HTR-8/SVneo (cell line): ENCODE measurements around the gene PRR13.
"Not testable (repeated sequence)": the region's sequence is repeated elsewhere in the genome, so short reads cannot be mapped to it uniquely, and the experiment has no call there.

Experiments
- DNase-seq: peaks from one replicate; pipeline ENCODE4 v3.0.0; 2011; ENCODE audit warnings: low spot score, mixed read lengths; ENCODE audit not compliant: insufficient read length
- FAIRE-seq: peaks from 2 replicates; lab custom pipeline; 2011; peaks lifted over from hg19 to GRCh38; lab: Jason Lieb, UNC

The PRR13 gene

GRCh38 chr12:53431187-53431586 is 10.3 kb upstream of the PRR13 start:
- DNase-seq = no peak
- no peak for FAIRE-seq

GRCh38 chr12:53435326-53435725 is 6.2 kb upstream of the PRR13 start:
- FAIRE-seq, DNase-seq: not testable (repeated sequence)

GRCh38 chr12:53439582-53439981 is 2.0 kb upstream of the PRR13 start:
- DNase-seq, FAIRE-seq: not testable (repeated sequence)

- FAIRE-seq (no peak), DNase-seq (no peak)
These were observed 2.4 kb downstream of the PRR13 start for GRCh38 chr12:53443955-53444354.

GRCh38 chr12:53444593-53445325 is 3.2 kb downstream of the PRR13 start:
- FAIRE-seq, DNase-seq: not testable (repeated sequence)

GRCh38 chr12:53450936-53451335 is 9.4 kb downstream of the PRR13 start:
- no peak for FAIRE-seq
- no peak for DNase-seq

- DNase-seq = peak; percentile 93
- FAIRE-seq = peak; percentile 74
These were observed 10.2 kb downstream of the PRR13 start, which contains the start of gene PCBP2 for GRCh38 chr12:53451661-53452158. TSS of gene PCBP2 (plus strand) at chr12:53452102. CDS start at chr12:53454801, 2,699 bp downstream.

GRCh38 chr12:53452159-53453077 is 10.9 kb downstream of the PRR13 start:
- FAIRE-seq (peak; percentile 13), DNase-seq (peak; percentile 71)

- FAIRE-seq (no peak), DNase-seq (no peak)
These were observed 12.6 kb downstream of the PRR13 start for GRCh38 chr12:53453953-53454640.

GRCh38 chr12:53454707-53455106 is 13.2 kb downstream of the PRR13 start:
- FAIRE-seq (no peak), DNase-seq (no peak)

- FAIRE-seq (no peak), DNase-seq (no peak)
These were observed 15.3 kb downstream of the PRR13 start for GRCh38 chr12:53456654-53457366.

- DNase-seq (no peak), FAIRE-seq (no peak)
These were observed 17.6 kb downstream of the PRR13 start for GRCh38 chr12:53459097-53459496.

GRCh38 chr12:53461059-53461458 is 19.5 kb downstream of the PRR13 start:
- FAIRE-seq (no peak), DNase-seq (no peak)

GRCh38 chr12:53461591-53461990 is 20.1 kb downstream of the PRR13 start:
- DNase-seq (no peak), FAIRE-seq (no peak)

- DNase-seq = no peak
These were observed 21.4 kb downstream of the PRR13 start for GRCh38 chr12:53462935-53463334.

GRCh38 chr12:53463802-53464560 is 22.4 kb downstream of the PRR13 start:
- DNase-seq (no peak), FAIRE-seq (no peak)

More at GRCh38 chr12:53462935-53463334, 21.4 kb downstream of the PRR13 start:
- FAIRE-seq = no peak

GRCh38 chr12:53464685-53465418 is 23.3 kb downstream of the PRR13 start:
- no peak for DNase-seq
- FAIRE-seq = no peak

GRCh38 chr12:53465679-53466078 is 24.1 kb downstream of the PRR13 start:
- DNase-seq = no peak

More at GRCh38 chr12:53465679-53466078, 24.1 kb downstream of the PRR13 start:
- FAIRE-seq = no peak
